Neural cell (in vitro differentiated cells): Measurements from ENCODE around the gene RAD51B. TPM values are rescaled to one million over a fixed set of nuclear protein-coding genes. Genes with fewer than 3 reads are reported as not detected.

Source experiments
- H2AFZ ChIP-seq: fragments of 200-600, 300-800 bp; sonication (generic), shearing (Covaris generic); 2 replicates; pipeline ENCODE4 v1.6.0; 2014; ENCODE audit warnings: low read depth, mild to moderate bottlenecking, antibody characterized with exemption, low read length, moderate library complexity
- H3F3A ChIP-seq: fragments of 200-600 bp; shearing (Covaris generic); 2 replicates; pipeline ENCODE4 v1.6.1; 2016; ENCODE audit warnings: mild to moderate bottlenecking, moderate library complexity, mixed read lengths, antibody characterized with exemption, low read length; ENCODE audit not compliant: insufficient read depth, poor library complexity, severe bottlenecking
- H3K27ac ChIP-seq: fragments of 200-600, 300-800 bp; sonication (generic), shearing (Covaris generic); 2 replicates; pipeline ENCODE4 v1.5.1; 2014; ENCODE audit warnings: mild to moderate bottlenecking, low read length, moderate library complexity
- H3K27me3 ChIP-seq: fragments of 300-800, 200-600 bp; sonication (generic), shearing (Covaris generic); 2 replicates; pipeline ENCODE4 v1.6.0; 2014; ENCODE audit warnings: mild to moderate bottlenecking, low read depth, low read length, moderate library complexity; ENCODE audit not compliant: insufficient read depth
- H3K36me3 ChIP-seq: fragments of 300-800, 200-600 bp; sonication (generic), shearing (Covaris generic); 2 replicates; pipeline ENCODE4 v1.5.1; 2014; ENCODE audit warnings: mild to moderate bottlenecking, antibody characterized with exemption, low read length, moderate library complexity; ENCODE audit not compliant: insufficient read depth
- H3K4me2 ChIP-seq: fragments of 300-800, 200-600 bp; sonication (generic), shearing (Covaris generic); 2 replicates; pipeline ENCODE4 v1.6.0; 2014; ENCODE audit warnings: mild to moderate bottlenecking, low read length
- H3K4me3 ChIP-seq: fragments of 300-800, 200-600 bp; sonication (generic), shearing (Covaris generic); 2 replicates; pipeline ENCODE4 v1.5.1; 2014; ENCODE audit warnings: mild to moderate bottlenecking, low read length, moderate library complexity
- H3K79me2 ChIP-seq: fragments of 200-600 bp; shearing (Covaris generic); replicated peaks from 2 replicates; pipeline ENCODE4 v1.6.0; 2014; ENCODE audit warnings: mild to moderate bottlenecking, low read length, moderate library complexity; ENCODE audit not compliant: insufficient read depth
- H3K9ac ChIP-seq: fragments of 300-800, 200-600 bp; sonication (generic), shearing (Covaris generic); 2 replicates; pipeline ENCODE4 v1.6.1; 2016; ENCODE audit warnings: mild to moderate bottlenecking, low read length, mixed read lengths
- H3K9me2 ChIP-seq: fragments of 200-600 bp; shearing (Covaris generic); 2 replicates; pipeline ENCODE4 v1.6.1; 2016; ENCODE audit warnings: mild to moderate bottlenecking, low read length, mixed read lengths; ENCODE audit not compliant: insufficient read depth
- H3K9me3 ChIP-seq: fragments of 200-600, 300-800 bp; sonication (generic), shearing (Covaris generic); 2 replicates; pipeline ENCODE4 v1.6.1; 2016; ENCODE audit warnings: mild to moderate bottlenecking, mixed run types, low read length, moderate library complexity, mixed read lengths
- H4K20me1 ChIP-seq: fragments of 200-600 bp; shearing (Covaris generic); 2 replicates; pipeline ENCODE4 v1.6.1; 2016; ENCODE audit warnings: mild to moderate bottlenecking, mixed run types; ENCODE audit not compliant: insufficient read depth
- CTCF ChIP-seq: fragments of 450-650 bp; IDR thresholded peaks from 2 replicates; pipeline ENCODE4 v1.5.1; 2014; ENCODE audit warnings: antibody characterized with exemption, mild to moderate bottlenecking, moderate library complexity; ENCODE audit not compliant: poor library complexity, severe bottlenecking
- EP300 ChIP-seq: fragments of 450-650 bp; conservative IDR thresholded peaks from 2 replicates; pipeline ENCODE4 v1.6.1; 2014; ENCODE audit warnings: antibody characterized with exemption, mild to moderate bottlenecking, moderate library complexity; ENCODE audit not compliant: poor library complexity, severe bottlenecking
- EZH2 ChIP-seq: fragments of 200-600, 300-800 bp; shearing (Covaris generic), sonication (generic); IDR thresholded peaks from 2 replicates; pipeline ENCODE4 v1.6.1; 2014; ENCODE audit warnings: antibody characterized with exemption, low read length, borderline replicate concordance, mild to moderate bottlenecking; ENCODE audit not compliant: insufficient read depth, poor library complexity, severe bottlenecking
- MXI1 ChIP-seq: fragments of 450-650 bp; conservative IDR thresholded peaks from 2 replicates; pipeline ENCODE4 v1.6.1; 2014; ENCODE audit warnings: antibody characterized with exemption, mild to moderate bottlenecking; ENCODE audit not compliant: poor library complexity, severe bottlenecking
- POLR2AphosphoS5 ChIP-seq: IDR thresholded peaks from 2 replicates; pipeline ENCODE4 v1.6.1; 2012
- RAD21 ChIP-seq: fragments of 450-650 bp; conservative IDR thresholded peaks from 2 replicates; pipeline ENCODE4 v1.6.1; 2014; ENCODE audit warnings: antibody characterized with exemption, mild to moderate bottlenecking, moderate library complexity
- REST ChIP-seq: IDR thresholded peaks from 2 replicates; pipeline ENCODE4 v1.6.1; 2012; ENCODE audit warnings: borderline replicate concordance
- SMC3 ChIP-seq: fragments of 450-650 bp; conservative IDR thresholded peaks from 2 replicates; pipeline ENCODE4 v1.6.1; 2014; ENCODE audit warnings: antibody characterized with exemption, mild to moderate bottlenecking, moderate library complexity; ENCODE audit not compliant: poor library complexity
- TAF1 ChIP-seq: IDR thresholded peaks from 2 replicates; pipeline ENCODE4 v1.6.1; 2012; ENCODE audit warnings: low read depth
- polyA plus RNA-seq: library from polyadenylated mRNA; depleted of rRNA; stranded (reverse); fragments of >200 nt; gene quantifications from 2 replicates; pipeline ENCODE4 v1.2.3, GENCODE V29; 2014

Gene RAD51B
- polyA plus RNA-seq, 1 donor from 2014 or later = 3.1 TPM

DNA sequence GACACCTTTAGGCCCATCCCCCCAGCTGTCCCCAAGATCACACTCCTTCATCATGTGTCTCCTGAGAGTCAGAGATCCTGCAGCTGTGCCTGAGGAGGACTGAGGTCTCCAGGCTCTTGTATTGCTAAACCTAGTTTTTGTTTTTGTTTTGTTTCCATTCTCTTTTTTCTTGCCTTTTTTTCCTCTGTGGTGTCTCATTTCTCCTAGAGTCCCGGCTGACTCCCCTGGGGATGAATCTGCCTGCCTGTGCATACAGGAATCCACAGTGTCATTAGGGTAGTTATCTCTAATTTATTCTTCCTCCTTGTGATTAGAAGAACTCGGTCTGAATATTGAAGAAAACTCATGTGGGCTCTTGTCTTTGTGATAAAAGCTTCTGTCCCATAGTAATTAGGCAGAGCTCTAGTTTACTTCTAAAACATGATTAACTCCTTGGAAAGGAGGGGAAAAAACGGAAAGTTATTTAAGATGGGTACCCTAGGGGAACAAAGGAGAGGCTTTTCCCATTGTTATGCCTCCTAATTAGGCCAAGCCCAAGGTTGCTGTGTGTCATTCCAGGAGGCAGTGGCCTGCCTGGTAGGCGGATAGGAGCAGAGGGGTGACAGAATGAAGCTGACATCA is 630.1 kb downstream of the RAD51B start:
- no peaks in the 10 kb centered on the region for H3F3A ChIP-seq
- no peaks in the 10 kb centered on the region for H3K36me3 ChIP-seq
- H3K9ac ChIP-seq = no peak overlapping the region
- no peak overlapping the region for H3K4me2 ChIP-seq
- no peak for TF ChIP-seq MXI1
- TF ChIP-seq EZH2 = no peak
- no peak for TF ChIP-seq REST
- TF ChIP-seq RAD21 = no peak
- TF ChIP-seq TAF1 = no peak
- TF ChIP-seq SMC3 = no peak
- TF ChIP-seq POLR2AphosphoS5 = no peak
- H4K20me1 ChIP-seq = no peaks in the 10 kb centered on the region
- no peaks in the 10 kb centered on the region for H3K79me2 ChIP-seq
- H3K4me3 ChIP-seq = peak overlapping the region; percentile 17
- no peaks in the 10 kb centered on the region for H3K9me3 ChIP-seq
- H3K9me2 ChIP-seq = no peaks in the 10 kb centered on the region
- H3K27me3 ChIP-seq = no peaks in the 10 kb centered on the region
- H2AFZ ChIP-seq = no peak overlapping the region
- H3K27ac ChIP-seq = peak overlapping the region; percentile 13

DNA sequence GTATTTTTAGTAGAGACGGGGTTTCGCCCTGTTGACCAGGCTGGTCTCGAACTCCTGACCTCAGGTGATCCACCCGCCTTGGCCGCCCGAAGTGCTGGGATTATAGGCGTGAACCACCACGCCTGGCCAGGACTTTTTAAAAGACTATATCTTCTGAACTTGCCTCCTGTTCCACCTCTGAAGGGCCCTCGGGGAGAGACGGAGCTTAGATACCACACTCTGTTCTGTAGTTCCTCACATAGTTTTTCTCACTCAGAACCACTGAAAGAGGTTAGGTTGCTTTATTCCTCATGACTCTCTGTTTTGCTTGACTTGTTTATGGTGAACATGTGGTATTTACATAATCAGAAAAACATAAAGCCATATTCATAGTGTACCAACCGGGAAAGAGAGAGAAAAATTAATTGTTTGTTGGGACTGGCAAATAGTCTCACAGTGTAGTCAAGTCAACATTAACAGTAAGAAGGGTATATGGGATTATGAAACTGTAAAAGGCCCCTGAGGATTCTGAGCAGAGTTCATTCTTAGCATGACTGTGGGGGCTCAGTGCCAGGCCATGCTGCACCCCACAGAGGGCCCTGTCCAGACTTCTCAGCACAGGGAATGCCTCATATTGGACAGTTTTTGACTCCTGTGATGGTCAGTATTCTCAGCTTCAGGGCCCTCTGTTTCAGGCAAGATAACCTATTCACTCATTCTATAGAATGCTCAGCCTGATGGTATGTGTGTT is 631.0 kb downstream of the RAD51B start:
- H3K4me2 ChIP-seq = no peak overlapping the region
- H4K20me1 ChIP-seq = no peaks in the 10 kb centered on the region
- H3K9me3 ChIP-seq = no peaks in the 10 kb centered on the region
- H3K27me3 ChIP-seq = no peaks in the 10 kb centered on the region
- no peaks in the 10 kb centered on the region for H3K9me2 ChIP-seq
- H3F3A ChIP-seq = no peaks in the 10 kb centered on the region
- no peaks in the 10 kb centered on the region for H3K36me3 ChIP-seq
- TF ChIP-seq SMC3 (no peak), EP300 (no peak), CTCF (no peak), EZH2 (no peak), POLR2AphosphoS5 (no peak), MXI1 (no peak), TAF1 (no peak), RAD21 (no peak), REST (no peak)
- no peaks in the 10 kb centered on the region for H3K79me2 ChIP-seq
- no peak overlapping the region for H3K9ac ChIP-seq
- no peak overlapping the region for H3K27ac ChIP-seq
- H3K4me3 ChIP-seq = no peak overlapping the region
- H2AFZ ChIP-seq = no peak overlapping the region
